Measurements from ENCODE around the gene MMD2.
"Not testable (repeated sequence)": the region's sequence is repeated elsewhere in the genome, so short reads cannot be mapped to it uniquely, and the experiment has no call there.

The MMD2 gene

GRCh38 chr7:4904346-4904745, 54.6 kb downstream of the MMD2 start:
- DNase-seq (ENCODE audit: insufficient read length, low spot score) (no peak), FAIRE-seq (no peak)

GRCh38 chr7:4895766-4896165, 63.2 kb downstream of the MMD2 start:
- DNase-seq (ENCODE audit: insufficient read length, low spot score): no peak
- FAIRE-seq: no peak

- DNase-seq (ENCODE audit: insufficient read length, low spot score) (no peak), FAIRE-seq (no peak)
Observed at GRCh38 chr7:4894482-4894881, 64.5 kb downstream of the MMD2 start.

- DNase-seq (ENCODE audit: insufficient read length, low spot score): no peak
- no peak for FAIRE-seq
Observed at GRCh38 chr7:4893929-4894475, 65.0 kb downstream of the MMD2 start.

- DNase-seq (ENCODE audit: insufficient read length, low spot score); FAIRE-seq: not testable (repeated sequence)
Observed at GRCh38 chr7:4893188-4893587, 65.8 kb downstream of the MMD2 start.

- DNase-seq (ENCODE audit: insufficient read length, low spot score); FAIRE-seq: not testable (repeated sequence)
Observed at GRCh38 chr7:4891522-4891921, 67.5 kb downstream of the MMD2 start.

- no peak for DNase-seq (ENCODE audit: insufficient read length, low spot score)
- no peak for FAIRE-seq
Observed at GRCh38 chr7:4889682-4890081, 69.3 kb downstream of the MMD2 start.

GRCh38 chr7:4888161-4888560, 70.8 kb downstream of the MMD2 start:
- no peak for FAIRE-seq
- no peak for DNase-seq (ENCODE audit: insufficient read length, low spot score)

GRCh38 chr7:4886671-4887070, 72.3 kb downstream of the MMD2 start:
- DNase-seq (ENCODE audit: insufficient read length, low spot score) (no peak), FAIRE-seq (no peak)

GRCh38 chr7:4885317-4885807, 73.6 kb downstream of the MMD2 start:
- DNase-seq (ENCODE audit: insufficient read length, low spot score) (no peak), FAIRE-seq (no peak)

- FAIRE-seq (no peak), DNase-seq (ENCODE audit: insufficient read length, low spot score) (no peak)
Observed at GRCh38 chr7:4884164-4884563, 74.8 kb downstream of the MMD2 start.

- DNase-seq (ENCODE audit: insufficient read length, low spot score) (peak; percentile 86), FAIRE-seq (no peak)
Observed at GRCh38 chr7:4883372-4884144, 75.4 kb downstream of the MMD2 start, which contains the start of gene RADIL. TSS of gene RADIL (minus strand) at chr7:4883716. CDS start at chr7:4878139, 5,577 bp downstream.

GRCh38 chr7:4883033-4883371, 76.0 kb downstream of the MMD2 start:
- FAIRE-seq (no peak), DNase-seq (ENCODE audit: insufficient read length, low spot score) (no peak)

GRCh38 chr7:4882169-4883032, 76.6 kb downstream of the MMD2 start:
- DNase-seq (ENCODE audit: insufficient read length, low spot score): no peak
- FAIRE-seq: peak; percentile 14

- FAIRE-seq: no peak
- DNase-seq (ENCODE audit: insufficient read length, low spot score): no peak
Observed at GRCh38 chr7:4880218-4880617, 78.8 kb downstream of the MMD2 start.

- FAIRE-seq: no peak
- DNase-seq (ENCODE audit: insufficient read length, low spot score): no peak
Observed at GRCh38 chr7:4879396-4880081, 79.4 kb downstream of the MMD2 start.

- no peak for FAIRE-seq
Observed at GRCh38 chr7:4878336-4879335, 80.4 kb downstream of the MMD2 start.

GRCh38 chr7:4876586-4876985, 82.4 kb downstream of the MMD2 start:
- FAIRE-seq: no peak

More at GRCh38 chr7:4878336-4879335, 80.4 kb downstream of the MMD2 start:
- DNase-seq (ENCODE audit: insufficient read length, low spot score): no peak

GRCh38 chr7:4875391-4875790, 83.6 kb downstream of the MMD2 start:
- DNase-seq (ENCODE audit: insufficient read length, low spot score) (no peak), FAIRE-seq (no peak)

More at GRCh38 chr7:4876586-4876985, 82.4 kb downstream of the MMD2 start:
- DNase-seq (ENCODE audit: insufficient read length, low spot score): no peak

Data from GM19239 (cell line).